GM20000 (cell line): ENCODE measurements around the gene DAPL1.
"Not testable (repeated sequence)": the region's sequence is repeated elsewhere in the genome, so short reads cannot be mapped to it uniquely, and the experiment has no call there.

Experiments
- DNase-seq: peaks from one replicate; pipeline ENCODE4 v3.0.0; 2012; ENCODE audit warnings: low spot score
- TF ChIP-seq, protein P1 (sequence below): IDR thresholded peaks from 2 replicates; pipeline ENCODE4 v1.5.1; 2012; ENCODE audit warnings: mild to moderate bottlenecking, control low read depth; ENCODE audit errors: extremely low read depth, missing control alignments

DAPL1 gene

GRCh38 chr2:158830201-158830600, 35.1 kb downstream of the DAPL1 start:
- no peak for DNase-seq
- TF ChIP-seq, protein P1, sequence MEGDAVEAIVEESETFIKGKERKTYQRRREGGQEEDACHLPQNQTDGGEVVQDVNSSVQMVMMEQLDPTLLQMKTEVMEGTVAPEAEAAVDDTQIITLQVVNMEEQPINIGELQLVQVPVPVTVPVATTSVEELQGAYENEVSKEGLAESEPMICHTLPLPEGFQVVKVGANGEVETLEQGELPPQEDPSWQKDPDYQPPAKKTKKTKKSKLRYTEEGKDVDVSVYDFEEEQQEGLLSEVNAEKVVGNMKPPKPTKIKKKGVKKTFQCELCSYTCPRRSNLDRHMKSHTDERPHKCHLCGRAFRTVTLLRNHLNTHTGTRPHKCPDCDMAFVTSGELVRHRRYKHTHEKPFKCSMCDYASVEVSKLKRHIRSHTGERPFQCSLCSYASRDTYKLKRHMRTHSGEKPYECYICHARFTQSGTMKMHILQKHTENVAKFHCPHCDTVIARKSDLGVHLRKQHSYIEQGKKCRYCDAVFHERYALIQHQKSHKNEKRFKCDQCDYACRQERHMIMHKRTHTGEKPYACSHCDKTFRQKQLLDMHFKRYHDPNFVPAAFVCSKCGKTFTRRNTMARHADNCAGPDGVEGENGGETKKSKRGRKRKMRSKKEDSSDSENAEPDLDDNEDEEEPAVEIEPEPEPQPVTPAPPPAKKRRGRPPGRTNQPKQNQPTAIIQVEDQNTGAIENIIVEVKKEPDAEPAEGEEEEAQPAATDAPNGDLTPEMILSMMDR: no peak

GRCh38 chr2:158835431-158835830, 40.3 kb downstream of the DAPL1 start:
- TF ChIP-seq, protein P1: no peak
- no peak for DNase-seq

GRCh38 chr2:158837645-158838044, 42.5 kb downstream of the DAPL1 start:
- TF ChIP-seq, protein P1: no peak
- DNase-seq: no peak

- DNase-seq: no peak
- TF ChIP-seq, protein P1: no peak
These were observed 46.7 kb downstream of the DAPL1 start for GRCh38 chr2:158841850-158842249.

DNA sequence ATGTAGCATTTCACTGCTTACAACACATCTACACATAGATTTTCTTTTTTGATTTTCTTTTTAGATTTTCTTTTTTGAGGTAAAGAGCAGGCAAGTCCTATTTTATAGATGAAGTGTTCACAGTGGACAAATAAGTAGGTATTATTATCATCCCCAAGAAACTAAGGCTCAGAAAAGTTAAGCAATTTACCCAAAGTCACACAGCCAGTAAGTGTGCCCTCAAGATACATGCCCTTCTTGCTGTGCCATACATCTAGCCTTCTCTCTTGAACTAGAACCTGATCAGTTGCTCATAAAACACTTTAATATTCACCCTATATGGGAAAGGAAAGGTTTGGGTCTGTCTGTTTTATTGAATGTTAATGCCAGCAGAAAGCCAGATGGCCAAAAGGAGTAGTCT, 50.3 kb downstream of the DAPL1 start:
- TF ChIP-seq, protein P1: no peak
- DNase-seq: no peak

GRCh38 chr2:158845859-158846258, 50.7 kb downstream of the DAPL1 start:
- TF ChIP-seq, protein P1: no peak
- DNase-seq: no peak

DNA sequence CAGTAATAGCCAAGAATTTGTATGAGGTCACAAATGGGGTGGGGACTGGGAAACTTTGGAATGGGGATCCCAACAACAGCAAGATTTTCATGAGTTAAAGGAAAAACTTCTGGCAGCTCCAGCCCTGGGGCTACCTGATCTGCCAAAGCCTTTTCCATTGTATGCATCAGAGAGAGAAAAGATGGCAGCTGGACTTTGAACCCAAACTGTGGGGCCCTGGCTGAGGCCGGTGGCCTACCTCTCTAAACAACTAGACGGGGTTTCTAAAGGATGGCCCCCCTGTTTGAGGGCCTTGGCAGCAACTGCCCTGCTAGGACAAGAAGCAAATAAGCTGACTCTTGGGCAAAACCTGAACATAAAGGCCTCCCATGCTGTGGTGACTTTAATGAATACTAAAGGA, 52.4 kb downstream of the DAPL1 start:
- DNase-seq: not testable (repeated sequence)

DNA sequence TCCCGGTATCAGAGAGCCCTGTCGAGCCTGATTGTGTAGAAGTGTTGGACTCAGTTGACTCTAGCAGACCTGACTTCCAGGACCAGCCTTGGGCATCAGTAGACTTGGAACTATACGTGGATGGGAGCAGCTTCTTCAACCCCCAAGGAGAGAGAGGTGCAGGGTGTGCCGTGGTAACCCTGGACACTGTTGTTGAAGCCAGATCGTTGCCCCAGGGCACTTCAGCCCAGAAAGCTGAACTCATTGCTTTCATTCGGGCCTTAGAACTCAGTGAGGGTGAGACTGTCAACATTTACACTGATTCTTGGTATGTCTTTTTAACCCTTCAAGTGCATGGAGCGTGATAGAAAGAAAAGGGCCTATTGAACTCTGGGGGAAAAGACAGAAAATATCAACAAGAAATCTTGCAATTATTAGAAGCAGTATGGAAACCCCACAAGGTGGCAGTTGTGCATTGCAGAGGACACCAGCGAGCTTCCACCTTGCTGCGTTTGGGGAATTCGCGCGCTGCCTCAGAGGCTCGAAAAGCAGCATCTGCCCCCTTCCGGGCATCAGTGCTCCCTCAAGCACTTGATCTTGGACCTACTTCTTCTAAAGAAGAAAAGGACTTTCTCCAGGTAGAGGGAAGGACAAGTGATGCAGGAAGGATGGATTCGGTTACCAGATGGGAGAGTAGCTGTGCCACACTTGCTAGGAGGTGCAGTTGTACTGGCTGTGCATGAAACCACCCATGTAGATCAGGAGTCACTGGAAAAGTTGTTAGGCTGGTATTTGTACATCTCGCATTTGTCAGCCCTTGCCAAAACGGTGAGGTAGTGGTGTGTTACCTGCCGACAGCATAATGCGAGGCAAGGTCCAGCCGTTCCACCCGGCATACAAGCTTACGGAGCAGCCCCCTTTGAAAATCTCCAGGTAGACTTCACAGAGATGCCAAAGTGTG, 53.2 kb downstream of the DAPL1 start:
- DNase-seq: not testable (repeated sequence)

DNA sequence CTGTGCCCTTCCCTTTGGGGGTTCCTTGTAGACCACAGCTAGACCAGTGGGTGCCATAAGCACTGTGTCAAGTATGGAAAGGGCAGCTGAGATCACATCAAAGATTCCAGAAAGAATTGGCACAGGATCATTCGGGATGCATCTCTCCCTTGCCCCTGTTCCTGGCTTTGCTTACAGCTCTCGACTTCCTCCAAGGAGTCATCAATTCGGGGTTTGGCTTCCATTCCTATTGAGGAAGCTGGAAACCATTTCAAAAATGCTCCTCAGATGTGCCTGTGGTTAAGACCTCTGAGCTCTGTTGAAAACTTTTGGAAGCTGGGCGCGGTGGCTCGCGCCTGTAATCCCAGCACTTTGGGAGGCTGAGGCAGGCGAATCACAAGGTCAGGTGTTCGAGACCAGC, 65.1 kb downstream of the DAPL1 start:
- not testable (repeated sequence) for DNase-seq

DNA sequence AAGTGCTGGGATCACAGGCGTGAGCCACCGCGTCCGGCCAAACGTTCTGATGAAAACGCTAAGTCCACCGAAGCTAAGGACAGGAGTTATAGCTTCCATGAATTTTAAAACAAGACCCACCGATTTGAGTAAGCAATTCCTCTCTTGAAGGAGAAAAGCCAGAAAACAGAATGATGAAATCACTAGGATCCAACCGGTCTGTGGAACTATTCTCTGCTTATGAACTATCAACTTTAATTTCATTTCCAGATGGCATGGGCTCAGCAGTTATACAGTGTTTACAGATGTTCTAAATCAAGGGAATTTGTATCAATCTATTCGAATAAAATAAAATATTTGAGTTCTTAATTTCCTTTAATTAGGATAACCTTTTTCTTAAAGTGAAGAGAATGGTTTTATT, 66.5 kb downstream of the DAPL1 start:
- not testable (repeated sequence) for DNase-seq

GRCh38 chr2:158865469-158865868, 70.4 kb downstream of the DAPL1 start:
- not testable (repeated sequence) for DNase-seq
